COR-L47 (cell line): ENCODE data around the gene KIAA0586.
A peak's percentile ranks its signal among the peaks of the same experiment; 100 is the strongest.
"Not testable (repeated sequence)": the region's sequence is repeated elsewhere in the genome, so short reads cannot be mapped to it uniquely, and the experiment has no call there.

ENCODE experiments used
- DNase-seq: peaks from one replicate; lab custom pipeline; 2025; lab: John Stamatoyannopoulos, UW

KIAA0586 gene

DNA sequence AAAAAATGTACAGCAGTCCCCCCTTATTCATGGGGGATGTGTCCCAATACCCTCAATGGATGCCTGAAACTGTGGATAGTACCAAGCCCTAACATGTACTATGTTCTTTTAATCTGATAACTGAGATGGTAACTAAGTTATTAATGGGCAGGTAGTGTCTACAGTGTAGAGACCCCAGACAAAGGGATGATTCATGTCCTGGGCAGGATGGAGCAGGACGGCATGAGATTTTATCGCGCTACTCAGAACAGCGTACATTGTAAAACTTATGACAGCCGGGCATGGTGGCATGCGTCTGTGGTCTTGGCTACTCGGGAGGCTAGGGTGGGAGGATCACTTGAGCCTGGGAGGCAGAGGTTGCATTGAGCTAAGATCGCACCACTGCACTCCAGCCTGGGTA is 37.1 kb downstream of the KIAA0586 start:
- DNase-seq = no peak

GRCh38 chr14:58465421-58465820 is 37.9 kb downstream of the KIAA0586 start:
- DNase-seq = no peak

DNA sequence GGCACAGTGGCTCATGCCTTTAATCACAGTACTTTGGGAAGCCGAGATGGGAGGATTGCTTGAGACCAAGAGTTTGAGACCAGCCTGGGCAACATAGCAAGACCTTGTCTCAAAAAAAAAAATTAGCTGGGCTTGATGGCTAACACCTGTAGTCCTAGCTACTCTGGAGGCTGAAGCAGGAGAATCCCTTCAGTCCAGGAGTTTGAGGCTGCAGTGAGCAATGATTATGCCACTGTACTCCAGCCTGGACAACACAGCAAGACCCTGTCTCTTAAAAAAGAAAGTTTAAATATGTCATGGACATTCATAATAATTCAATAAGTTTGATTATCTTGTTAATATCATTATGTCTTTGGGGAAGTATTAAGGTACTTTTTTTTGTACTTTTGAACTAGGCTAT is 38.9 kb downstream of the KIAA0586 start:
- DNase-seq = no peak

DNA sequence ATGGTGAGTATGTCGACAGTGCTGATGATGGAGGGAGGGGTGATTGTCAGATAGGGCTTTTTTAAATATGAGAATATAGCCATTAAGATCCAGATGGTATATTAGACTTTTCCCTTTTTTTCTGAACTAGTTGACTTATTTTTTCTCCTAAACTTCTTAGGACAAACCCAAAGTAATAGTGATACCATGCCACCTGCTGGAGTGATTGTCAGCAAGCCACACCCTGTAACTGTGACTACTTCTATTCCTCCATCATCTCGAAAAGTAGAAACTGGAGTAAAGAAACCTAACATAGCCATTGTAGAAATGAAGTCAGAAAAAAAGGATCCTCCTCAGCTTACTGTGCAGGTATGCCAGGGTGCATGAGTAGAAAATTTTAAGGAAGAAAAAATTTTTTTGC is 40.1 kb downstream of the KIAA0586 start:
- DNase-seq = no peak

DNA sequence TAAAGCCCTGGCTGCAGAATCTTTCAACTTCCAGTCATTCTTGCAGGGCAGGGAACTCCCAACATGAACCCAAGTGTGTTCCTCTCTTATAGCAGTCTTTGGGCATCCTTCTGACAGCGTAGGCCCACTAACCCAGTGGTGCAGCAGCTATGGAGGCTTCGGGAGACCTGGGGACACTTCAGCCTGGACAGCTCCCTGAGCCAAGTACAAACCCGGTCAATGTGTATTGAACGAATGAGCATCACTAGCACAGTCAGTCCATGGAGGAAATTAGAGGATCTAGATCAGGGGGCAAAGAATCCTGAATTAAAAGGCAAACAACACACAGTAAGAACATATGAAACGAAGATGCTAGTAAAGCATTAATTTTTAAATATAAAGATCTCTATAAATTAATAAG is 41.8 kb downstream of the KIAA0586 start:
- DNase-seq = no peak

DNA sequence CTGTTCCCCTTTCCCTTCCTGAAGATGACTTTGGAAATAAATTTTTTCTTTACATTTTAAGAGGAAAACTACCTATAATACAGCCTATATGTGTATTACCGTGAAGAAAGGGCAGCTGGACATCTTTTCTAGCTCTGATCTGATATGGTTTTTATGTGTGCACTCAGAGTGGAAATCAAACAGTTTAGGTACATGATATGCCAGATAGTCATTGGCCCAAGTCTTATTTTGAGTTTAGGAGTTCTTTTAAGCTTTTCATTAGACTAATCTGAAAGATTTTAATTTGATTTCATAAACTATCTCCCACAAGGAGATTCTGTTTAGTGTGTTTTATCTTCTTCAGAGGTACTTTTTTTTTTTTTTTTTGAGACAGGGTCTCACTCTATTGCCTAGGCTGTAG is 48.8 kb downstream of the KIAA0586 start:
- no peak for DNase-seq

DNA sequence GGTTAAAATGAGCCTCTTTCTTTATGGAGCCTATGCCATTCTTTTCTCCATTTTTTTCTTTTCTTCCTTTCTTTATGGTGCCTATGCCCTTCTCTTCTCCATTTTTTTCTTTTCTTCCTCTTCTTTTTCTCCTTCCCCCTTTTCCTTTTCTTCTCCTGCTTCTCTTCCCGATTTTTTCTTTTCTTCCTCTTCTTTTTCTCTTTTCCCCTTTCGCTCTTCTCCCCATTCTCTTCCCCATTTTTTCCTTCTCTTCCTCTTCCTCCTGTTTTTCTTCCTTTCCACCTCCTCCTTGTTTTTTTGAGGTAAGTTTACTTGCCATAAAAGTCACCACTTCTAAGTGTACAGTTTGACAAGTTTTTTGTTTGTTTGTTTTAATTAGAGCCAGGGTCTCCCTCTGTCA is 50.1 kb downstream of the KIAA0586 start:
- no peak for DNase-seq

GRCh38 chr14:58478329-58478728 is 50.8 kb downstream of the KIAA0586 start:
- DNase-seq = not testable (repeated sequence)

DNA sequence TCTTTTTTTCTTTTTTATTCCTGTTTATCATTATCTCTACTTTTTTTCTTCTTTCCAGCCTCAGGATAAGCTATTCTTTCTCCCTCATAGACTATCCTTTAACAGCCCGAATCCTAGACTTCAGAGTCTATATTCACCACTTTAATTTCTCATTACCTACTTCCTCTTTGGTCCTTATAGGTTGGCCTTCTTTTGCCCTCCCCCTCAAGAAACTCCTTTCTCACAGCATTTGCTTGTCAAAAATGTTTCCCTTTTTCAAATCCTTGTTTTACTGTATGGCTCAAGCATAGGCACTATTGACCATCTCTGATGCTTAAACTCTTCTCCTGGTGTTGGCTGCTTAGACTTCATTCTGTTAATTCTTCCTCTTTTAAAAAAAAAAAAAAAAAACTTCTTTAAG is 52.5 kb downstream of the KIAA0586 start:
- no peak for DNase-seq

DNA sequence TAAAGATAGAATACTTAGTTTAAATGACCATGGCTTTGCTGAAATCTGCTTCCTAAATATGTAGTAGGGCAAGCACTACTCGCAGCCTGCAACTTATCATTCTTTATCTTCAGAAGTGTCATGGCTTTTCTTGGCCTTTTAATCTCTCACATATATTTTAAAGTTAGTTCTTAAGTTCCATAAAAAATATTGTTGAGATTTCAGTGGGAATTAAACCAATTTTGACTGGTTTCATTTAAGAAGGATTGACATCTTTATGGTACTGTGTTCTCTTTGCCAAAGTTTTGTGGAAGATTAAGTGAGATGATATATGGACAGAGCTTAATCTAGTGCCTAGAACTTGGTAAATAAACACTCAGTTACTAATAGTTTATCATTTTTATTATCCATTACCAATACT is 56.7 kb downstream of the KIAA0586 start:
- no peak for DNase-seq

DNA sequence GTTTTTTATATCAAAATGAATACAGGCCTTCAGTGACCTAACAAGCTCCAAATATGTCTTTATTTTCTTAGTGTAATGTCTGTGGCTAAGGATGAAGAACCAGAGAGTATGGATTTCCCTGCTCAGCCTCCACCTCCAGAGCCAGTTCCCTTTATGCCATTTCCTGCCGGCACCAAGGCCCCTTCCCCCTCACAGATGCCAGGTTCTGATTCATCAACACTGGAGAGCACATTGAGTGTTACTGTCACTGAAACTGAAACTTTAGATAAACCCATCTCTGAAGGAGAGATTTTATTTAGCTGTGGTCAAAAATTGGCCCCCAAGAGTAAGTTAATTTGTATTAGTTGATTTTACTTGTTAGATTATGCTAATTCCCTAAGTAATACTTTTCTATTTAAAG is 61.0 kb downstream of the KIAA0586 start:
- DNase-seq = no peak

DNA sequence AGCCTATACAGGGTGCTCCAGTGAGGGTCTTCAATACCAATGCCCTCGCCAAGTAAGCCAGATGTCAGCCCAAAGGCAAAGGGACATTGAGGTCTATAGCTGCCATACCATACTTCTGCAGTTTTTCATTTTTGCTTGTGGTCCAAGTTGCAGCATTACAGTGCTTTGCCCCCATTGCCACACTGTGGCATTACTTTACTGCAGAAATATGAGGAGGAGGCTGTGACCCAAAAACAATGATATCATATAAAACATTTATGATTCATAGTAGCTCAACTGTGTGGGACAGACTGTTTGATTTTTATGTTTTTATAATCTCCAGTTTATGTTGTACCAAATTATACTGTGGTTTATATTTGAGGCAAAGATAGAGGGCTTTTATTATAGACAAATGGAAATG is 64.1 kb downstream of the KIAA0586 start:
- no peak for DNase-seq

DNA sequence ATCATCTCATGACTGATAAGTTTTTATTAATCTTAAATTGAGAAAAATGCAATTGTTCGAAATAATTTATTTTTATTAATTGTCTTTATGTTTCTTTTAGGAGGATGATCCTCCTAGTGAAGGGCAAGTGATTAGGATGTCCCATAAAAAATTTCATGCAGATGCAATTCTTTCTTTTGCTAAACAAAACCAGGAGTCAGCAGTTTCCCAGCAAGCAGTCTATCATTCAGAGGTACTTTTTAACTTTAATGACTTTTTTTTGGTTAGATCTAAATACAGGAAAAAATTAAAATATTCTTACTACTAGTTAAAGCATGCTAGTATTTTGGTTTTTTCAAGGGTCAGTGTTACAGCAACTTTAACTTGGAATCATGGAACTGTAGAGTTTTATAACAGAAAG is 64.5 kb downstream of the KIAA0586 start:
- no peak for DNase-seq

DNA sequence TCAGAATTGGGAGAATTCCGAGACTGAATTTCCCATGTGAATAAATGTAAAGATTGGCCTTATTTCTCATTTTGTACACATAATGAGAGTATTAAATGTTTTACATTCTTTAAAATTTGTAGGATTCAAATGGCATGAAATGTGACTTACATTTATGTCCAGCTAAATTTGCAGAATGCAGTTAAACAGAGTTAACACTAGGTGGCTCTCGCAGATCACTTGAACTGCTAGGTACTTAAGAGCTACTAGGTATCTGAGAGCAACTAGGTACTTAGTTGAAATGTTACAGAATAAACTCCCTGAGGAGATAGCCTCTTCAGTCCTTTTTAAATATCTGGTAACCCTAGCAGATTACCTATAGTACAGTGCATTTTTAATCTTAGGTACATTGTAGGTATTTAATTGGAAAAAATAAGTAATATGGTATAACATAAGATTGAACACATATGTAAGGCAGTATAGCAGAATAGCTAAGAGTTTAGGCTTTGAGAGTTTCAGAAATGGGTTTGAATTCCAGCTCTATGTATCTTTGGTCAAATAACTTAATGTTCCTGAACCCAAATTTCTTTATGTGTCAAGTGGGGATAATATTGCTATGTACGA is 73.8 kb downstream of the KIAA0586 start:
- peak; percentile 42 for DNase-seq

- DNase-seq = no peak
Measured at GRCh38 chr14:58513272-58513671, 85.8 kb downstream of the KIAA0586 start.

GRCh38 chr14:58517592-58517991 is 90.1 kb downstream of the KIAA0586 start:
- no peak for DNase-seq

DNA sequence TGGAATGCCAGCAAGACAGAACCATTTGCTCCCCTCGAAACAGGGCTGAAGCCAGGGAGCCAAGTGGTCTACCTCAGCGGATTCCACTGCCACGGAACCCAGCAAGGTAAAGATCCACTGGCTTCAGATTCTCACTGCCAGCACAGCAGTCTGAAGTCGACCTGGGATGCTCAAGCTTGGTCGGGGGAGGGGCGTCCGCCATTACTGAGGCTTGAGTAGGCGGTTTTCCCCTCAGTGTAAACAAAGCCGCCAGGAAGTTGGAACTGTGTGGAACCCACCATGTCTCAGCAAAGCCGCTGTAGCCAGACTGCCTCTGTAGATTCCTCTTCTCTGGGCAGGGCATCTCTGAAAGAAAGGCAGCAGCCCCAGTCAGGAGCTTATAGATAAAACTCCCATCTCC is 98.2 kb downstream of the KIAA0586 start:
- DNase-seq = not testable (repeated sequence)

DNA sequence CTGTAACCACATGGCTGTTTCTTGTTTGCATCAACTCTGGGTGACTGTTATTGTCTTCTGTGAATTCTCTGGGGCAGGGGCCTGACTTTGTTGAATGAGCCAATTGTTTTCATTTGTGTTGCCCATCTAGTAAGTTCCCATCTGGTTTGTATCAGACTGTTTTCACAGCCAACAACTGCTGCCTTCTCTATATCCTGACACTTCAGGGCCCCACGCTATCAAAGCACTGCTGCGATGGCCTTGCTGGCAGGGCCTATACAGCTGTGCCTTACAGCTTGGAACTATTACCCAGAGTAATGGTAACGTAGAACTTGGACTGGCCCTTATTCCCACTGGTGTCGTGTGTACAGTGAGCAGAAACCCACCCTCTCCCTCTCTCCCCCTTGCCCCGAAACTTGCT is 105.9 kb downstream of the KIAA0586 start:
- no peak for DNase-seq

GRCh38 chr14:58535044-58535443 is 107.5 kb downstream of the KIAA0586 start:
- no peak for DNase-seq

GRCh38 chr14:58537004-58537403 is 109.5 kb downstream of the KIAA0586 start:
- DNase-seq = no peak

- peak; percentile 43 for DNase-seq
Measured at GRCh38 chr14:58540749-58541632, 113.5 kb downstream of the KIAA0586 start.

DNA sequence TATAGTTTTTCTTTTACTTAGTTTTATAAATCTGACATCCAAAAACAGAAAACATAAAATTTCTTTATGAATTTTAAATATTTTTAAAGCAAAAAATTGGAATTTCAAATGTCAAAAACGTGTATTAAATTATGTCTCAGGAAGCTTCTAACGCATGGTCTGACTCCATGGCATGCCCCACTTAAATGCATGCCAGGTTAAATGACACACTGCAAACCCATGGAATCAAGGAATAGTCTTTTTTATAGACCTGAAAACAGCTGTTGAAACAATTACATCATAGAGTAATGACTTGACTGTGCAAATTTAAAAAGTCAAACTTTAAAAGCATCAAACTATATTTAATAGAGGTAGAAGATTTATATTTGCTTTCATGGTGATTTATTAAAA is 114.1 kb downstream of the KIAA0586 start:
- no peak for DNase-seq

GRCh38 chr14:58543253-58543652 is 115.7 kb downstream of the KIAA0586 start:
- no peak for DNase-seq

DNA sequence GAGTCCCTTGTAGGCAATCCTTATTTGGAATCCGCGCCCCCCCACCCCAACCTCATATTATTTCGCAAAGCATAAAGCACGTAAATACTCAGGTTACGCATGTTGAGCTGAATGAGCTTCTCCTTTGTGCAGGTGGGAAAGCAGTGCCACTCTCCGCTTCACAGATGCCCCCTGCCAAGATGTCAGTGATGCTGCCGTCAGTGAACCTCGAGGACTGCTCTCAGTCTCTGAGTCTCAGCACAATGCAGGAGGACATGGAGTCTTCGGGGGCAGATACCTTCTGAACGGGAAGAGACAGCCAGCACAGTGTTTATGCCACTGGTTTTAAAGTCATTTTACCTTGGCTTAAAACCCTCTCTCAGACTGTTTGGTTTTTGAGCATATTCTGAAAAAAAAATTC is 120.1 kb downstream of the KIAA0586 start:
- DNase-seq = no peak
